Testis (tissue), 2 donors: Measurements from ENCODE around the gene OCA2.

Experiments used
- CTCF ChIP-seq, 3 experiments: fragments of 450-650 bp in 2 of 3; fragments of 200-600 bp in 1 of 3; sonication (generic) in 1 of 3; IDR thresholded peaks; one replicate each; pipeline ENCODE4 v1.5.1; 2016 to 2019; ENCODE audit warnings: antibody characterized with exemption in 3 of 3, mild to moderate bottlenecking in 2 of 3, moderate library complexity in 1 of 3
- POLR2A ChIP-seq: fragments of 450-650 bp; IDR thresholded peaks from one replicate; pipeline ENCODE4 v1.6.1; 2017; ENCODE audit warnings: antibody characterized with exemption, mild to moderate bottlenecking, moderate library complexity

DNA sequence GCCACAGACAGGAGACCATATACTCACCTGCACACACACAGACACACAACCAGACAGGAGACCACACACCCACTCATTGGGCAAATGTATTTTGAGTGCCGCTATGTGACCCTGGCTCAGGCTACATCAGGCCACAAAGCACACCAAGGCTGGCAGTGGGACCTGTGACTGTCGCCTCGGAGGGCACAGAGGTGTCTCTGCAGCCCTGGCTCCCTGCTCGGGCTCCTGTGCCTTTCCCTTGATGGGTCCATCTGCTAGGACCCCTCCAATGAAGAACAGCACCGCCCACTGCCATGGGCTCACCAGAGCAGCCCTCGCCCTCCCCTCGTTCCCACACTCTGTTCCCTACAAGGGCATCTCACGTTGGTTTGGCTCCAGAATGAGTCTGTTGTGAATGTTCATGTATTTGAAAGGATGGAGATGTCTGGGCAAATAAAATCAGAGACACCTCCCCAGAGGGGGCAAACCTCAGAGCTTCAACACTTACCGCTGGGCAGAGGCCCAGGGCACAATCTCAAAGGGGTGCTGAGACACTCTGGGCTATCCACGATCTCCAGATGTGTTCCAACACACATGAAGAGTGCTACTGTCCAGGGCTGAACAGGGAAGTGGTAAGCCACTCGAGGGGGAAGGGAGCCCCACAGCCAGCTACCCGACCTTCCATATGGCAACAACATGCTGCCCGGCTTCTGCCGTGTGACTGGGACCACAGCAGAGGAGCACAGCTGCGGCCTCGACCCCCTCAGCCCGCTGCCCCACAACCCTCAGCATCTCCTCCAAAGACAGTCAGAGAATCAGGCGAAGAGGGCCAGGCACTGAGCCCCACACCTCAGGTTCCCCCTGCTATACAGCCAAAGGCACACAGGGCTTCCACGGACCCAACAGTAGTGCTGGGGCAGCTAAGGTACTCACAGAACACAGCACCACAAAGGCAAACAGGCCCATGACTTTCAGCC is 74.9 kb downstream of the OCA2 start:
- no peak for TF ChIP-seq CTCF (IDR thresholded peaks at IDR 0.05)
- TF ChIP-seq POLR2A, result no peak
